CD14-positive monocyte (primary cell): Measurements from ENCODE around the gene SETBP1. TPM values are rescaled to one million over a fixed set of nuclear protein-coding genes. Genes with fewer than 3 reads are reported as not detected.

Experiments used
- DNase-seq, 3 donors: peaks; one replicate each; pipeline ENCODE4 v3.0.0-alpha.2; 2011 to 2022
- H2AFZ ChIP-seq: 2 replicates; pipeline ENCODE4 v1.6.0; 2012; ENCODE audit warnings: mild to moderate bottlenecking, low read depth, low read length, inconsistent platforms; ENCODE audit not compliant: insufficient read depth, poor library complexity, severe bottlenecking
- H3K27ac ChIP-seq, 2 donors: 1 replicate in 1 of 2; 2 replicates in 1 of 2; pipeline ENCODE4 v1.5.1; 2012 to 2013; ENCODE audit warnings: low read length in 2 of 2, control low read depth in 1 of 2, inconsistent platforms in 1 of 2, low read depth in 1 of 2, mild to moderate bottlenecking in 1 of 2
- H3K27me3 ChIP-seq, 2 donors: one replicate each; pipeline versions ENCODE4 v1.6.0 to v1.6.1; 2011 to 2013; ENCODE audit warnings: low read length in 2 of 2; ENCODE audit not compliant: control insufficient read depth in 2 of 2, insufficient read depth in 2 of 2
- H3K36me3 ChIP-seq, 2 donors: replicated peaks in 1 of 2; 1 replicate in 1 of 2; 2 replicates in 1 of 2; pipeline versions ENCODE4 v1.5.1 to v1.6.1; 2012 to 2013; ENCODE audit warnings: low read length in 2 of 2, control low read depth in 1 of 2, inconsistent platforms in 1 of 2, mild to moderate bottlenecking in 1 of 2; ENCODE audit not compliant: insufficient read depth in 2 of 2, control insufficient read depth in 1 of 2
- H3K4me1 ChIP-seq, 2 donors: 1 replicate in 1 of 2; 2 replicates in 1 of 2; pipeline versions ENCODE4 v1.5.1 to v1.6.1; 2012 to 2013; ENCODE audit warnings: low read length in 2 of 2, control low read depth in 1 of 2, inconsistent platforms in 1 of 2, mild to moderate bottlenecking in 1 of 2, moderate library complexity in 1 of 2; ENCODE audit not compliant: insufficient read depth in 2 of 2, control insufficient read depth in 1 of 2
- H3K4me2 ChIP-seq: replicated peaks from 2 replicates; pipeline ENCODE3; 2012; ENCODE audit warnings: low read length, moderate library complexity, mild to moderate bottlenecking; ENCODE audit not compliant: poor library complexity, severe bottlenecking; ENCODE audit errors: extremely low read depth
- H3K4me3 ChIP-seq, 3 experiments: fragments of 200-600 bp in 1 of 3; sonication (generic) in 1 of 3; replicated peaks in 1 of 3; 1 replicate in 2 of 3; 2 replicates in 1 of 3; pipeline ENCODE4 v1.5.1; 2011 to 2013; ENCODE audit warnings: low read length in 3 of 3, mild to moderate bottlenecking in 3 of 3, control low read depth in 2 of 3, low read depth in 2 of 3, inconsistent platforms in 1 of 3, moderate library complexity in 1 of 3
- H3K79me2 ChIP-seq: 2 replicates; pipeline ENCODE4 v1.6.0; 2012; ENCODE audit warnings: mild to moderate bottlenecking, control low read depth, inconsistent platforms, low read length, moderate library complexity; ENCODE audit not compliant: insufficient read depth
- H3K9ac ChIP-seq: 2 replicates; pipeline ENCODE4 v1.6.0; 2017; ENCODE audit warnings: low read length, mild to moderate bottlenecking; ENCODE audit not compliant: insufficient read depth, poor library complexity, severe bottlenecking
- H3K9me3 ChIP-seq, 2 donors: replicated peaks in 1 of 2; 1 replicate in 1 of 2; 2 replicates in 1 of 2; pipeline versions ENCODE4 v1.5.1 to v1.6.1; 2012 to 2013; ENCODE audit warnings: low read length in 2 of 2, control low read depth in 1 of 2; ENCODE audit not compliant: control insufficient read depth in 1 of 2, insufficient read depth in 1 of 2
- H4K20me1 ChIP-seq: 2 replicates; pipeline ENCODE4 v1.6.0; 2012; ENCODE audit warnings: mild to moderate bottlenecking, low read length, control low read depth, moderate library complexity; ENCODE audit not compliant: insufficient read depth
- H3K27ac Mint-ChIP-seq, 7 donors: one replicate each; pipeline ENCODE4 v1.8.0; 2020; ENCODE audit warnings: mild to moderate bottlenecking in 7 of 7, mixed read lengths in 7 of 7, moderate library complexity in 6 of 7, inconsistent platforms in 2 of 7
- H3K27me3 Mint-ChIP-seq, 3 donors: one replicate each; pipeline ENCODE4 v1.8.0; 2021 to 2022; ENCODE audit warnings: low read depth in 3 of 3, mild to moderate bottlenecking in 3 of 3, mixed read lengths in 3 of 3, moderate library complexity in 3 of 3, inconsistent platforms in 1 of 3
- H3K36me3 Mint-ChIP-seq, 2 donors: one replicate each; pipeline ENCODE4 v1.8.0; 2020; ENCODE audit warnings: mixed read lengths in 2 of 2, inconsistent platforms in 1 of 2, mild to moderate bottlenecking in 1 of 2
- H3K4me1 Mint-ChIP-seq: one replicate; pipeline ENCODE4 v1.8.0; 2020; ENCODE audit warnings: mild to moderate bottlenecking, mixed read lengths
- H3K4me3 Mint-ChIP-seq, 2 donors: one replicate each; pipeline ENCODE4 v1.8.0; 2020; ENCODE audit warnings: mild to moderate bottlenecking in 2 of 2, mixed read lengths in 2 of 2, moderate library complexity in 1 of 2
- H3K9me3 Mint-ChIP-seq, 7 donors: one replicate each; pipeline ENCODE4 v1.8.0; 2020 to 2022; ENCODE audit warnings: mixed read lengths in 7 of 7, mild to moderate bottlenecking in 6 of 7, moderate library complexity in 6 of 7, inconsistent platforms in 2 of 7
- CTCF ChIP-seq: fragments of 200-600 bp; IDR thresholded peaks from one replicate; pipeline ENCODE4 v1.8.0; 2022; ENCODE audit warnings: antibody characterized with exemption, mild to moderate bottlenecking
- WGBS: methylation state at CpG from one replicate; pipeline ENCODE4 v1.1.5; 2013; ENCODE audit warnings: missing lambda C conversion rate; ENCODE audit not compliant: insufficient coverage; 5-methylcytosine and 5-hydroxymethylcytosine counted together
- intact Hi-C, 2 donors: fragments of 100-400 bp; cut with micrococcal nuclease; formaldehyde crosslinking; loops; one replicate each; pipeline versions ENCODE4 v1.15.0 to v1.15.1; 2023
- polyA plus RNA-seq, 3 donors: library from polyadenylated mRNA; depleted of rRNA in 1 of 3; unstranded in 2 of 3; stranded (reverse) in 1 of 3; fragments of 300-500 nt in 2 of 3; fragments of >200 nt in 1 of 3; fragmentation: Illumina TruSeq in 2 of 3; gene quantifications; 1 replicate in 2 of 3; 2 replicates in 1 of 3; pipeline ENCODE4 v1.2.3, GENCODE V29; 2012 to 2021

The SETBP1 gene
- polyA plus RNA-seq, 3 donors = 0.01 to 1.2 TPM; not detected in 1

DNA sequence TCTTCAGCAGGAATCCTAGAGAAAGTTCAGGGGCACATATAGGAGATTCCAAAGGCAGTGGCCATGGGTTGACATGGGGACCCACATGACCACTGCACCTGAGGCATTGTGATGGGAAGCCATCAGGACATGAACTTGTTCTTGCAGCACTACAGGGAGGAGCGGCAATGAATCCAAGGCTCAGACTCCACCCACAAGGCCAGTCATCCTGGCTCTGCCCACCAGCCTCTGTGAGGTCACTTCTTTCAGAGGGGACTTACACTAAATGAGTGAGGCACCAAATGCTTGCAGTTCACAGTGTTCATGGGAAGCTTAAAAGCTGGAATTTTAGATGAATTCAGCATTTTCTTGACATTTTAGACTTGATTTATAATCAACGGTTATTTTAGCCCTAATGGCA is 254.2 kb downstream of the SETBP1 start:
- Histone ChIP-seq H3K27ac (no peak overlapping the region), H2AFZ (no peak overlapping the region), H4K20me1 (no peaks in the 10 kb centered on the region), H3K4me2 (no peak overlapping the region), H3K27me3 (no peaks in the 10 kb centered on the region), H3K9ac (no peak overlapping the region), H3K4me3 (no peak overlapping the region), H3K36me3 (no peaks in the 10 kb centered on the region), H3K4me1 (no peaks in the 10 kb centered on the region), H3K79me2 (no peaks in the 10 kb centered on the region), H3K9me3 (peaks cover 5 to 9% of the 10 kb centered on the region in 2 donors)
- H3K27ac Mint-ChIP-seq = no peak overlapping the region
- DNase-seq = no peak
- H3K36me3 Mint-ChIP-seq = no peaks in the 10 kb centered on the region
- peaks cover 1 to 9% (median 2%) of the 10 kb centered on the region in 3 donors for H3K27me3 Mint-ChIP-seq
- 73% methylated on average over 1 of the region's 2 CpGs for WGBS
- intact Hi-C loops = no loop called here
- H3K4me1 Mint-ChIP-seq = no peaks in the 10 kb centered on the region
- TF ChIP-seq CTCF = no peak
- H3K4me3 Mint-ChIP-seq = no peak overlapping the region
- H3K9me3 Mint-ChIP-seq = peaks cover 16 to 38% (median 32%) of the 10 kb centered on the region in 7 donors

DNA sequence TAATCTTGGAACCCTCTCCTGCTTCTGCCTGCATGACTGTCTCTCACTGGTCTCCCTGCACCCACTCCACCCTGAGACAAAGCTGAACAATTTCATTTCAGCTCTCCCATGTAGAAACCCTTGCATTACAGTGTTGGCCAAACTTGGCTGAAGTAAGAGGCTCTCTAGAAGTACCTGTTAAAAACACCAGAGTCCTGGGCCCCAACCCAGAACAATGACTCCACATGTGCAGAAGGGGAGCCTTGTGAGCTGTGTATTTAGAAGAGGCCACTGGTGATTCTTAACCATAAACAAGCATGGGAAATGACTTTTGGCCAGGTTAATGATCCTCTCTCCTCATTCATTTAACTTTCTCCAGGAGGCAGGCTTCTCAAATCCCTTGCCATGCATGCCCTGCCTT is 254.8 kb downstream of the SETBP1 start:
- peaks cover 1 to 9% (median 2%) of the 10 kb centered on the region in 3 donors for H3K27me3 Mint-ChIP-seq
- no peak overlapping the region for H3K4me3 Mint-ChIP-seq
- H4K20me1 ChIP-seq = no peaks in the 10 kb centered on the region
- no peak for TF ChIP-seq CTCF
- H3K9ac ChIP-seq = no peak overlapping the region
- H3K4me3 ChIP-seq = no peak overlapping the region
- H3K36me3 Mint-ChIP-seq = no peaks in the 10 kb centered on the region
- H3K4me1 ChIP-seq = no peaks in the 10 kb centered on the region
- no peaks in the 10 kb centered on the region for H3K36me3 ChIP-seq
- peaks cover 16 to 35% (median 30%) of the 10 kb centered on the region in 7 donors for H3K9me3 Mint-ChIP-seq
- no peak overlapping the region for H2AFZ ChIP-seq
- no peaks in the 10 kb centered on the region for H3K27me3 ChIP-seq
- no peaks in the 10 kb centered on the region for H3K4me1 Mint-ChIP-seq
- no peak overlapping the region for H3K27ac Mint-ChIP-seq
- peaks cover 5 to 9% of the 10 kb centered on the region in 2 donors for H3K9me3 ChIP-seq
- no peak for DNase-seq
- no peak overlapping the region for H3K4me2 ChIP-seq
- no peak overlapping the region for H3K27ac ChIP-seq
- H3K79me2 ChIP-seq = no peaks in the 10 kb centered on the region
- intact Hi-C loops = no loop called here
